Stimulated activated CD4-positive, alpha-beta T cell treated with anti-CD3 and anti-CD28 coated beads, Interleukin-4, amount 100 ng/mL, for 1 hour (primary cell): ENCODE results near the gene RPS18.
A peak's percentile ranks its signal among the peaks of the same experiment; 100 is the strongest.

ENCODE experiments used
- DNase-seq: peaks from one replicate; pipeline ENCODE4 v3.0.0-alpha.2; 2020

Gene RPS18

GRCh38 chr6:33292996-33293682 lies 21.3 kb downstream of the RPS18 start:
- DNase-seq, result no peak

GRCh38 chr6:33294086-33294823 lies 22.4 kb downstream of the RPS18 start:
- no peak for DNase-seq

- no peak for DNase-seq
These were observed 23.9 kb downstream of the RPS18 start for GRCh38 chr6:33295621-33296369.

- no peak for DNase-seq
These were observed 25.0 kb downstream of the RPS18 start for GRCh38 chr6:33296797-33297405.

- DNase-seq, result no peak
These were observed 25.6 kb downstream of the RPS18 start for GRCh38 chr6:33297406-33297955.

GRCh38 chr6:33297956-33298772 lies 26.3 kb downstream of the RPS18 start:
- DNase-seq, result peak; percentile 42

GRCh38 chr6:33298773-33299236 lies 26.9 kb downstream of the RPS18 start, which contains the start of gene RGL2:
Gene RGL2 (minus strand): TSS chr6:33298942. CDS start chr6:33298610, 332 bp downstream.
- peak; percentile 62 for DNase-seq

GRCh38 chr6:33299237-33299944 lies 27.5 kb downstream of the RPS18 start:
- DNase-seq, result peak; percentile 94

GRCh38 chr6:33301877-33302276 lies 30.0 kb downstream of the RPS18 start:
- no peak for DNase-seq

GRCh38 chr6:33304216-33304615 lies 32.3 kb downstream of the RPS18 start:
- no peak for DNase-seq

- no peak for DNase-seq
These were observed 33.2 kb downstream of the RPS18 start for GRCh38 chr6:33305052-33305451.

- no peak for DNase-seq
These were observed 34.5 kb downstream of the RPS18 start for GRCh38 chr6:33306356-33306755.

- DNase-seq, result peak; percentile 82
These were observed 40.7 kb downstream of the RPS18 start for GRCh38 chr6:33312361-33313104.

- DNase-seq, result peak; percentile 65
These were observed 41.3 kb downstream of the RPS18 start for GRCh38 chr6:33313105-33313708.

- peak; percentile 83 for DNase-seq
These were observed 42.0 kb downstream of the RPS18 start, which contains the start of gene TAPBP for GRCh38 chr6:33313709-33314514. Gene TAPBP (minus strand): TSS chr6:33314078. CDS start chr6:33314041, 37 bp downstream.

- DNase-seq, result peak; percentile 67
These were observed 42.7 kb downstream of the RPS18 start for GRCh38 chr6:33314515-33314942.

GRCh38 chr6:33314943-33315792 lies 43.3 kb downstream of the RPS18 start:
- no peak for DNase-seq
